ENCODE data around the gene DBNDD1. TPM values are rescaled to one million over a fixed set of nuclear protein-coding genes. Genes with fewer than 3 reads are reported as not detected.

DBNDD1 gene
- total and polyA plus RNA-seq, 2 donors (not counting 3 experiments of a cell fraction or from before 2014, with no cell fraction given) = 28.2 to 45.7 TPM

GRCh38 chr16:90046971-90047713 is 27.9 kb upstream of the DBNDD1 start:
- no peak overlapping the region for H3K27ac ChIP-seq (ENCODE audit: insufficient read depth, low read depth, low read length)
- no peak overlapping the region for H3K9ac ChIP-seq (replicated peaks; ENCODE audit: extremely low read depth, insufficient read depth, low read length)
- peak overlapping the region in 1 of 3 experiments; percentile 29 for H3K4me3 ChIP-seq (replicated peaks in 1 of 3; ENCODE audit: insufficient read depth in 1 of 3, low read depth in 1 of 3, low read length in 3 of 3)
- TF ChIP-seq EZH2 (IDR thresholded peaks at IDR 0.05; ENCODE audit: borderline replicate concordance, low read depth, low read length, severe bottlenecking) (no peak), POLR2A (IDR thresholded peaks at IDR 0.05; ENCODE audit: low read depth, low read length) (no peak), MYC (IDR thresholded peaks at IDR 0.05; ENCODE audit: low read depth, low read length) (no peak), JUN (IDR thresholded peaks at IDR 0.05; ENCODE audit: borderline replicate concordance, insufficient read depth, insufficient read length, low read depth) (no peak), FOS (IDR thresholded peaks at IDR 0.05; ENCODE audit: borderline replicate concordance, insufficient read depth, low read length) (no peak), MAX (IDR thresholded peaks at IDR 0.05; ENCODE audit: insufficient read depth, insufficient read length) (no peak), POLR2AphosphoS5 (IDR thresholded peaks at IDR 0.05; ENCODE audit: insufficient read depth, low read depth, low read length) (no peak), CTCF (IDR thresholded peaks at IDR 0.05; ENCODE audit: extremely low read depth in 1 of 2, insufficient read depth in 1 of 2, low read depth in 1 of 2, low read length in 2 of 2) (no peak), GATA2 (IDR thresholded peaks at IDR 0.05; ENCODE audit: insufficient read depth, insufficient read length, low read depth, low read length) (no peak)
- ChIA-PET POLR2A (interaction anchor here (0.6 kb wide), 1 partner anchor 27 kb away, joined by 3 read pairs; no protein-coding TSS in a partner anchor), CTCF (interaction anchor here (1.1 to 1.5 kb wide), 2 partner anchors 14 to 35 kb away, joined by 3 read pairs; no protein-coding TSS in a partner anchor)
- H3K4me1 ChIP-seq (ENCODE audit: control insufficient read depth, extremely low read depth, insufficient read depth, low read length) = peaks cover 8% of the 10 kb centered on the region
- intact Hi-C loops (cut with micrococcal nuclease) = no loop called here
- no peaks in the 10 kb centered on the region for H3K79me2 ChIP-seq (ENCODE audit: control insufficient read depth, insufficient read depth, low read length)
- dilution Hi-C loops (cut with MboI; ENCODE audit: extremely low pct_ligation_motif_present, low sequenced_read_pairs) = no loop called here
- H3K4me2 ChIP-seq (ENCODE audit: insufficient read depth, low read length) = peak overlapping the region; percentile 53
- peak overlapping the region; percentile 69 for H2AFZ ChIP-seq (ENCODE audit: low read depth, low read length)
- peak; percentile 26 for FAIRE-seq
- DNase-seq (ENCODE audit: low read depth, low spot score) = peak; percentile 38
- no peaks in the 10 kb centered on the region for H4K20me1 ChIP-seq (replicated peaks; ENCODE audit: control insufficient read depth, extremely low read depth, insufficient read depth, low read length)
- no peaks in the 10 kb centered on the region for H3K9me3 ChIP-seq (replicated peaks; ENCODE audit: control insufficient read depth, insufficient read depth, low read length)
- peaks cover 0 to 2% of the 10 kb centered on the region in 2 experiments for H3K27me3 ChIP-seq (ENCODE audit: control insufficient read depth in 2 of 2, insufficient read depth in 2 of 2, low read length in 2 of 2)
- H3K9me1 ChIP-seq (replicated peaks; ENCODE audit: control insufficient read depth, extremely low read depth, insufficient read depth, low read length) = no peaks in the 10 kb centered on the region
- no TSS peak for BruUV-seq (replicated peaks)
- peaks cover 0 to 10% of the 10 kb centered on the region in 2 experiments for H3K36me3 ChIP-seq (ENCODE audit: control insufficient read depth in 2 of 2, extremely low read depth in 1 of 2, insufficient read depth in 2 of 2, low read length in 2 of 2)
